Neural cell (in vitro differentiated cells): ENCODE data around the gene SENP2. TPM values are rescaled to one million over a fixed set of nuclear protein-coding genes. Genes with fewer than 3 reads are reported as not detected.

Experiments used
- H2AFZ ChIP-seq: fragments of 200-600, 300-800 bp; sonication (generic), shearing (Covaris generic); 2 replicates; pipeline ENCODE4 v1.6.0; 2014; ENCODE audit warnings: low read depth, mild to moderate bottlenecking, antibody characterized with exemption, low read length, moderate library complexity
- H3F3A ChIP-seq: fragments of 200-600 bp; shearing (Covaris generic); 2 replicates; pipeline ENCODE4 v1.6.1; 2016; ENCODE audit warnings: mild to moderate bottlenecking, moderate library complexity, mixed read lengths, antibody characterized with exemption, low read length; ENCODE audit not compliant: insufficient read depth, poor library complexity, severe bottlenecking
- H3K27ac ChIP-seq: fragments of 200-600, 300-800 bp; sonication (generic), shearing (Covaris generic); 2 replicates; pipeline ENCODE4 v1.5.1; 2014; ENCODE audit warnings: mild to moderate bottlenecking, low read length, moderate library complexity
- H3K27me3 ChIP-seq: fragments of 300-800, 200-600 bp; sonication (generic), shearing (Covaris generic); 2 replicates; pipeline ENCODE4 v1.6.0; 2014; ENCODE audit warnings: mild to moderate bottlenecking, low read depth, low read length, moderate library complexity; ENCODE audit not compliant: insufficient read depth
- H3K36me3 ChIP-seq: fragments of 300-800, 200-600 bp; sonication (generic), shearing (Covaris generic); 2 replicates; pipeline ENCODE4 v1.5.1; 2014; ENCODE audit warnings: mild to moderate bottlenecking, antibody characterized with exemption, low read length, moderate library complexity; ENCODE audit not compliant: insufficient read depth
- H3K4me2 ChIP-seq: fragments of 300-800, 200-600 bp; sonication (generic), shearing (Covaris generic); 2 replicates; pipeline ENCODE4 v1.6.0; 2014; ENCODE audit warnings: mild to moderate bottlenecking, low read length
- H3K4me3 ChIP-seq: fragments of 300-800, 200-600 bp; sonication (generic), shearing (Covaris generic); 2 replicates; pipeline ENCODE4 v1.5.1; 2014; ENCODE audit warnings: mild to moderate bottlenecking, low read length, moderate library complexity
- H3K79me2 ChIP-seq: fragments of 200-600 bp; shearing (Covaris generic); replicated peaks from 2 replicates; pipeline ENCODE4 v1.6.0; 2014; ENCODE audit warnings: mild to moderate bottlenecking, low read length, moderate library complexity; ENCODE audit not compliant: insufficient read depth
- H3K9ac ChIP-seq: fragments of 300-800, 200-600 bp; sonication (generic), shearing (Covaris generic); 2 replicates; pipeline ENCODE4 v1.6.1; 2016; ENCODE audit warnings: mild to moderate bottlenecking, low read length, mixed read lengths
- H3K9me2 ChIP-seq: fragments of 200-600 bp; shearing (Covaris generic); 2 replicates; pipeline ENCODE4 v1.6.1; 2016; ENCODE audit warnings: mild to moderate bottlenecking, low read length, mixed read lengths; ENCODE audit not compliant: insufficient read depth
- H3K9me3 ChIP-seq: fragments of 200-600, 300-800 bp; sonication (generic), shearing (Covaris generic); 2 replicates; pipeline ENCODE4 v1.6.1; 2016; ENCODE audit warnings: mild to moderate bottlenecking, mixed run types, low read length, moderate library complexity, mixed read lengths
- H4K20me1 ChIP-seq: fragments of 200-600 bp; shearing (Covaris generic); 2 replicates; pipeline ENCODE4 v1.6.1; 2016; ENCODE audit warnings: mild to moderate bottlenecking, mixed run types; ENCODE audit not compliant: insufficient read depth
- CTCF ChIP-seq: fragments of 450-650 bp; IDR thresholded peaks from 2 replicates; pipeline ENCODE4 v1.5.1; 2014; ENCODE audit warnings: antibody characterized with exemption, mild to moderate bottlenecking, moderate library complexity; ENCODE audit not compliant: poor library complexity, severe bottlenecking
- EP300 ChIP-seq: fragments of 450-650 bp; conservative IDR thresholded peaks from 2 replicates; pipeline ENCODE4 v1.6.1; 2014; ENCODE audit warnings: antibody characterized with exemption, mild to moderate bottlenecking, moderate library complexity; ENCODE audit not compliant: poor library complexity, severe bottlenecking
- EZH2 ChIP-seq: fragments of 200-600, 300-800 bp; shearing (Covaris generic), sonication (generic); IDR thresholded peaks from 2 replicates; pipeline ENCODE4 v1.6.1; 2014; ENCODE audit warnings: antibody characterized with exemption, low read length, borderline replicate concordance, mild to moderate bottlenecking; ENCODE audit not compliant: insufficient read depth, poor library complexity, severe bottlenecking
- MXI1 ChIP-seq: fragments of 450-650 bp; conservative IDR thresholded peaks from 2 replicates; pipeline ENCODE4 v1.6.1; 2014; ENCODE audit warnings: antibody characterized with exemption, mild to moderate bottlenecking; ENCODE audit not compliant: poor library complexity, severe bottlenecking
- POLR2AphosphoS5 ChIP-seq: IDR thresholded peaks from 2 replicates; pipeline ENCODE4 v1.6.1; 2012
- RAD21 ChIP-seq: fragments of 450-650 bp; conservative IDR thresholded peaks from 2 replicates; pipeline ENCODE4 v1.6.1; 2014; ENCODE audit warnings: antibody characterized with exemption, mild to moderate bottlenecking, moderate library complexity
- SMC3 ChIP-seq: fragments of 450-650 bp; conservative IDR thresholded peaks from 2 replicates; pipeline ENCODE4 v1.6.1; 2014; ENCODE audit warnings: antibody characterized with exemption, mild to moderate bottlenecking, moderate library complexity; ENCODE audit not compliant: poor library complexity
- TAF1 ChIP-seq: IDR thresholded peaks from 2 replicates; pipeline ENCODE4 v1.6.1; 2012; ENCODE audit warnings: low read depth
- polyA plus RNA-seq: library from polyadenylated mRNA; depleted of rRNA; stranded (reverse); fragments of >200 nt; gene quantifications from 2 replicates; pipeline ENCODE4 v1.2.3, GENCODE V29; 2014
- TF ChIP-seq, protein P1 (sequence below): IDR thresholded peaks from 2 replicates; pipeline ENCODE4 v1.6.1; 2012; ENCODE audit warnings: borderline replicate concordance

SENP2 gene
- polyA plus RNA-seq, 1 donor from 2014 or later: 40.1 TPM

- Histone ChIP-seq H3K9me3 (no peaks in the 10 kb centered on the region), H3K27ac (no peak overlapping the region), H4K20me1 (no peaks in the 10 kb centered on the region), H3K9ac (no peak overlapping the region), H2AFZ (no peak overlapping the region), H3K27me3 (no peaks in the 10 kb centered on the region), H3K36me3 (peaks cover 7% of the 10 kb centered on the region), H3K79me2 (no peaks in the 10 kb centered on the region), H3F3A (no peaks in the 10 kb centered on the region), H3K4me2 (no peak overlapping the region), H3K9me2 (no peaks in the 10 kb centered on the region), H3K4me3 (no peak overlapping the region)
- TF ChIP-seq, protein P1, sequence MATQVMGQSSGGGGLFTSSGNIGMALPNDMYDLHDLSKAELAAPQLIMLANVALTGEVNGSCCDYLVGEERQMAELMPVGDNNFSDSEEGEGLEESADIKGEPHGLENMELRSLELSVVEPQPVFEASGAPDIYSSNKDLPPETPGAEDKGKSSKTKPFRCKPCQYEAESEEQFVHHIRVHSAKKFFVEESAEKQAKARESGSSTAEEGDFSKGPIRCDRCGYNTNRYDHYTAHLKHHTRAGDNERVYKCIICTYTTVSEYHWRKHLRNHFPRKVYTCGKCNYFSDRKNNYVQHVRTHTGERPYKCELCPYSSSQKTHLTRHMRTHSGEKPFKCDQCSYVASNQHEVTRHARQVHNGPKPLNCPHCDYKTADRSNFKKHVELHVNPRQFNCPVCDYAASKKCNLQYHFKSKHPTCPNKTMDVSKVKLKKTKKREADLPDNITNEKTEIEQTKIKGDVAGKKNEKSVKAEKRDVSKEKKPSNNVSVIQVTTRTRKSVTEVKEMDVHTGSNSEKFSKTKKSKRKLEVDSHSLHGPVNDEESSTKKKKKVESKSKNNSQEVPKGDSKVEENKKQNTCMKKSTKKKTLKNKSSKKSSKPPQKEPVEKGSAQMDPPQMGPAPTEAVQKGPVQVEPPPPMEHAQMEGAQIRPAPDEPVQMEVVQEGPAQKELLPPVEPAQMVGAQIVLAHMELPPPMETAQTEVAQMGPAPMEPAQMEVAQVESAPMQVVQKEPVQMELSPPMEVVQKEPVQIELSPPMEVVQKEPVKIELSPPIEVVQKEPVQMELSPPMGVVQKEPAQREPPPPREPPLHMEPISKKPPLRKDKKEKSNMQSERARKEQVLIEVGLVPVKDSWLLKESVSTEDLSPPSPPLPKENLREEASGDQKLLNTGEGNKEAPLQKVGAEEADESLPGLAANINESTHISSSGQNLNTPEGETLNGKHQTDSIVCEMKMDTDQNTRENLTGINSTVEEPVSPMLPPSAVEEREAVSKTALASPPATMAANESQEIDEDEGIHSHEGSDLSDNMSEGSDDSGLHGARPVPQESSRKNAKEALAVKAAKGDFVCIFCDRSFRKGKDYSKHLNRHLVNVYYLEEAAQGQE: no peak
- TF ChIP-seq SMC3 (no peak), POLR2AphosphoS5 (no peak), EZH2 (no peak), MXI1 (no peak), CTCF (no peak), EP300 (no peak), RAD21 (no peak)
These were observed 59.7 kb downstream of the SENP2 start for GRCh38 chr3:185645596-185646381.

- Histone ChIP-seq H3K9me2 (no peaks in the 10 kb centered on the region), H3K9me3 (no peaks in the 10 kb centered on the region), H3F3A (no peaks in the 10 kb centered on the region), H3K36me3 (peaks cover 4% of the 10 kb centered on the region), H4K20me1 (no peaks in the 10 kb centered on the region), H3K9ac (no peak overlapping the region), H3K27ac (no peak overlapping the region), H3K79me2 (no peaks in the 10 kb centered on the region), H3K27me3 (no peaks in the 10 kb centered on the region), H3K4me3 (no peak overlapping the region), H3K4me2 (no peak overlapping the region), H2AFZ (no peak overlapping the region)
- TF ChIP-seq EZH2 (no peak), SMC3 (no peak), MXI1 (no peak), POLR2AphosphoS5 (no peak), RAD21 (no peak), CTCF (no peak), TAF1 (no peak), EP300 (no peak)
- TF ChIP-seq, protein P1: no peak
These were observed 60.5 kb downstream of the SENP2 start for GRCh38 chr3:185646382-185647133.
